HepG2 (cell line): ENCODE measurements around the gene TBC1D14. TPM values are rescaled to one million over a fixed set of nuclear protein-coding genes. Genes with fewer than 3 reads are reported as not detected.

Experiments used
- ATAC-seq: fragments of 200-7000 bp; cut with Tn5 transposase; 3 replicates; pipeline ENCODE4 v1.9.1; 2020; ENCODE audit warnings: mild to moderate bottlenecking, moderate library complexity
- BruUV-seq: library from RNA; stranded (reverse); fragments of 400-500 nt; replicated peaks from 2 replicates; lab custom pipeline; 2021; lab: Mats Ljungman, UMichigan
- CTCF ChIA-PET: fragments of 300-600 bp; formaldehyde crosslinking; extraction: SDS; loops from one replicate; lab custom pipeline; 2021; ENCODE audit warnings: low total read pairs, inconsistent platforms, low intra/inter-chr PET ratio; lab: Yijun Ruan, JAX
- POLR2A ChIA-PET: fragments of 350-600 bp; sonication (Branson Sonifier 250); formaldehyde crosslinking; loops from one replicate; lab custom pipeline; 2020; ENCODE audit warnings: antibody characterized with exemption, inconsistent platforms; lab: Yijun Ruan, JAX
- DNase-seq: peaks from one replicate; pipeline ENCODE4 v3.0.0-alpha.2; 2015; ENCODE audit warnings: low spot score
- FAIRE-seq: peaks from 3 replicates; lab custom pipeline; 2011; peaks lifted over from hg19 to GRCh38; lab: Jason Lieb, UNC
- H2AFZ ChIP-seq: one replicate; pipeline ENCODE4 v1.6.1; 2011; ENCODE audit warnings: low read length, inconsistent platforms
- H3K27ac ChIP-seq: fragments of 300-600 bp; 3 replicates; pipeline ENCODE4 v1.8.0; 2011; ENCODE audit warnings: mixed run types, mild to moderate bottlenecking, mixed read lengths, low read length, inconsistent platforms; ENCODE audit not compliant: insufficient read depth; ENCODE audit errors: extremely low read length
- H3K27me3 ChIP-seq, 2 experiments: fragments of 200-600 bp in 1 of 2; 2 replicates in 1 of 2; 3 replicates in 1 of 2; pipeline versions ENCODE4 v1.6.0 to v1.8.0; 2011; ENCODE audit warnings: low read length in 2 of 2, mild to moderate bottlenecking in 2 of 2, moderate library complexity in 2 of 2, inconsistent platforms in 1 of 2; ENCODE audit not compliant: insufficient read depth in 2 of 2, control insufficient read depth in 1 of 2
- H3K36me3 ChIP-seq, 2 experiments: fragments of 200-600 bp in 1 of 2; replicated peaks in 1 of 2; 2 replicates in 1 of 2; 3 replicates in 1 of 2; pipeline versions ENCODE4 v1.5.1 to v1.8.0; 2011; ENCODE audit warnings: low read length in 2 of 2, inconsistent platforms in 1 of 2; ENCODE audit not compliant: insufficient read depth in 2 of 2, control insufficient read depth in 1 of 2
- H3K4me1 ChIP-seq: 2 replicates; pipeline ENCODE4 v1.5.1; 2012; ENCODE audit warnings: low read length, inconsistent platforms; ENCODE audit not compliant: insufficient read depth
- H3K4me2 ChIP-seq: 2 replicates; pipeline ENCODE4 v1.6.0; 2011; ENCODE audit warnings: low read depth, low read length, inconsistent platforms
- H3K4me3 ChIP-seq, 3 experiments: fragments of 200-600 bp in 1 of 3; sonication (generic), shearing (Covaris generic) in 1 of 3; replicated peaks in 1 of 3; 2 replicates each; pipeline ENCODE4 v1.5.1; 2011 to 2016; ENCODE audit warnings: low read length in 3 of 3, inconsistent platforms in 2 of 3, low read depth in 2 of 3, mild to moderate bottlenecking in 2 of 3, control low read depth in 1 of 3, mixed read lengths in 1 of 3; ENCODE audit not compliant: insufficient read depth in 1 of 3
- H3K79me2 ChIP-seq: one replicate; pipeline ENCODE4 v1.6.1; 2011; ENCODE audit warnings: low read length, inconsistent platforms; ENCODE audit not compliant: insufficient read depth
- H3K9ac ChIP-seq: 2 replicates; pipeline ENCODE4 v1.6.0; 2011; ENCODE audit warnings: mild to moderate bottlenecking, low read depth, low read length, inconsistent platforms; ENCODE audit not compliant: insufficient read depth
- H3K9me3 ChIP-seq: 2 replicates; pipeline ENCODE4 v1.5.1; 2012; ENCODE audit warnings: mild to moderate bottlenecking, low read length
- H4K20me1 ChIP-seq: 2 replicates; pipeline ENCODE4 v1.6.0; 2011; ENCODE audit warnings: inconsistent platforms, mild to moderate bottlenecking, low read length, moderate library complexity; ENCODE audit not compliant: insufficient read depth
- SMC3 ChIP-seq: IDR thresholded peaks from 2 replicates; pipeline ENCODE4 v1.6.1; 2011; ENCODE audit warnings: low read length, improper control_type of control experiment
- STAG1 ChIP-seq: sonication (generic); formaldehyde crosslinking; IDR thresholded peaks from 2 replicates; pipeline ENCODE4 v1.4.0; 2020; ENCODE audit warnings: missing genetic modification reagents
- ZEB1 ChIP-seq: IDR thresholded peaks from 2 replicates; pipeline ENCODE4 v1.6.1; 2012; ENCODE audit warnings: mild to moderate bottlenecking, low read depth, inconsistent platforms; ENCODE audit not compliant: insufficient replicate concordance
- ZNF547 ChIP-seq: sonication (generic); formaldehyde crosslinking; IDR thresholded peaks from 2 replicates; pipeline ENCODE4 v1.5.1; 2020; ENCODE audit warnings: mild to moderate bottlenecking, missing genetic modification reagents
- WGBS: methylation state at CpG from one replicate; pipeline ENCODE4 v1.1.6; 2017; ENCODE audit warnings: low lambda C conversion rate; 5-methylcytosine and 5-hydroxymethylcytosine counted together
- in situ Hi-C: cut with HindIII; loops from 2 replicates; pipeline ENCODE4 v1.10.0; 2017; ENCODE audit warnings: low pct_unique_long_range_greater_than_20kb; ENCODE audit not compliant: extremely low pct_ligation_motif_present
- intact Hi-C: fragments of 100-400 bp; cut with micrococcal nuclease; formaldehyde crosslinking; loops from one replicate; pipeline ENCODE4 v1.10.0; 2022; ENCODE audit not compliant: unreplicated experiment
- polyA plus RNA-seq, 8 experiments: library from polyadenylated mRNA; depleted of rRNA in 3 of 8; stranded (reverse) in 7 of 8; unstranded in 1 of 8; fragments of >200 nt; fragmentation: Illumina TruSeq in 4 of 8; extraction: Trizol in 4 of 8; gene quantifications; 2 replicates each; pipeline versions ENCODE4 v1.2.1 to v1.2.3, GENCODE V29; 2011 to 2016; ENCODE audit warnings: low read depth in 4 of 8, missing spikeins in 1 of 8, mixed read lengths in 1 of 8; ENCODE audit not compliant: insufficient read depth in 1 of 8
- total RNA-seq, 5 experiments: library from RNA; depleted of rRNA; stranded (reverse); fragments of >200 nt; fragmentation: Illumina TruSeq; extraction: Trizol; gene quantifications; 2 replicates each; pipeline ENCODE4 v1.2.3, GENCODE V29; 2016; ENCODE audit warnings: low read depth in 1 of 5
- TF ChIP-seq, protein P1 (sequence below): sonication (generic); formaldehyde crosslinking; IDR thresholded peaks from 2 replicates; pipeline ENCODE4 v1.5.0; 2020; ENCODE audit warnings: mild to moderate bottlenecking, missing genetic modification reagents, moderate library complexity

The TBC1D14 gene
- total and polyA plus RNA-seq, 2 of the 13 experiments (the other 11 are each of a cell fraction or from before 2014, with no cell fraction given), result 29.5 to 46.5 TPM

DNA sequence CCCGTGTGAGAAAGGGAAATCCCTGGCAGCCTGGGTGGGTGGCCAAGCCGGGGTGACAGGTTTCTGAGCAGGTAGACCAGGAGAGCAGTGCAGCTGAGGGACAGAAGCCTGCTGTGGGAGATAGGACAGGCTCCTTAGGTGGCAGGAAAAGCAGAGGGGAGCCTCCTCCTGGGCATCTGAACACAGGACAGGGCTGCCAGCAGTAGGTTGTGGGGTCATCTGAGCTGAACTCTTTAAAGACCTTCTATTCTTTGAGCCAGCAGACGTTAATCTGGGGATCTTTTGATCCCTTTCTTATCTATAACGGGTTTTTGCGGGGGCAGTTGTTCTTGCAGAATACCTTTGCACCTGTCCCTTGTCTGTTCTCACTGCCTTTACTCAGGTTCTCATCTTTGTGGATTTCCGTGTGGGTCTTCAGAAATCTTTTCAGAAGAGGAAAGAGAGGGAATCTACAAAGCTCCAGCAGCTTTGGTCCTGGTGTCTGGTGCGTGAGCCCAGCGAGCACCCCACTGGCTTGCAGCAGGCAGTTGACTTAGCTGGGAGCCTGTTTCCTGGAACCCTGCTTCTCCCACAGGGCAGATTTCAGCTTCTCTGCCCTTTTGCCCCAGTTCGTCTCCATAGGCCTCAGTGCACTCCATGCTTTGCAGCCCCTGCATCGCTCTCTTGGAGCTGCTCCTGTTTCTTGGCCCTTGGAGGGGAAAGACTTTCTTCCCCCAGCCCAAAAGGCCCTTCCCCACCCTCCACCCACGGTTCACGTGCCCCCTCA lies 97.7 kb downstream of the TBC1D14 start:
- POLR2A ChIA-PET, result interaction anchor here (1.0 to 1.4 kb wide), 2 partner anchors 61 to 98 kb away, joined by 3 to 5 read pairs; partner anchors contain the start of genes GRPEL1 and TBC1D14
- WGBS, result 71% methylated on average over 10 of the region's 12 CpGs
- peak overlapping the region; percentile 10 for H3K27ac ChIP-seq
- H3K79me2 ChIP-seq, result peaks cover 5% of the 10 kb centered on the region
- no TSS peak for BruUV-seq
- no peak overlapping the region; the same call in 1 of the 2 replicates for H3K9ac ChIP-seq
- H3K4me1 ChIP-seq, result peaks cover 21% of the 10 kb centered on the region
- no peaks in the 10 kb centered on the region for H3K9me3 ChIP-seq
- CTCF ChIA-PET, result no interaction called here
- in situ Hi-C loops (no loop called here), intact Hi-C loops (no loop called here)
- DNase-seq (peak; percentile 20), FAIRE-seq (no peak), ATAC-seq (peak; percentile 89)
- H3K36me3 ChIP-seq, result peaks cover 21 to 67% of the 10 kb centered on the region in 2 experiments
- TF ChIP-seq, protein P1, sequence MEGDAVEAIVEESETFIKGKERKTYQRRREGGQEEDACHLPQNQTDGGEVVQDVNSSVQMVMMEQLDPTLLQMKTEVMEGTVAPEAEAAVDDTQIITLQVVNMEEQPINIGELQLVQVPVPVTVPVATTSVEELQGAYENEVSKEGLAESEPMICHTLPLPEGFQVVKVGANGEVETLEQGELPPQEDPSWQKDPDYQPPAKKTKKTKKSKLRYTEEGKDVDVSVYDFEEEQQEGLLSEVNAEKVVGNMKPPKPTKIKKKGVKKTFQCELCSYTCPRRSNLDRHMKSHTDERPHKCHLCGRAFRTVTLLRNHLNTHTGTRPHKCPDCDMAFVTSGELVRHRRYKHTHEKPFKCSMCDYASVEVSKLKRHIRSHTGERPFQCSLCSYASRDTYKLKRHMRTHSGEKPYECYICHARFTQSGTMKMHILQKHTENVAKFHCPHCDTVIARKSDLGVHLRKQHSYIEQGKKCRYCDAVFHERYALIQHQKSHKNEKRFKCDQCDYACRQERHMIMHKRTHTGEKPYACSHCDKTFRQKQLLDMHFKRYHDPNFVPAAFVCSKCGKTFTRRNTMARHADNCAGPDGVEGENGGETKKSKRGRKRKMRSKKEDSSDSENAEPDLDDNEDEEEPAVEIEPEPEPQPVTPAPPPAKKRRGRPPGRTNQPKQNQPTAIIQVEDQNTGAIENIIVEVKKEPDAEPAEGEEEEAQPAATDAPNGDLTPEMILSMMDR (CRISPR knock-in tag), result peak; percentile 48
- TF ChIP-seq SMC3 (peak; percentile 29; the same call in 1 of the 2 replicates), STAG1 (peak; percentile 40; the same call in 1 of the 2 replicates), ZNF547 (CRISPR knock-in tag) (no peak), ZEB1 (no peak)
- H3K4me2 ChIP-seq, result no peak overlapping the region
- no peak overlapping the region for H3K4me3 ChIP-seq
- no peaks in the 10 kb centered on the region for H3K27me3 ChIP-seq
- peaks cover 6% of the 10 kb centered on the region; the same call in 1 of the 2 replicates for H4K20me1 ChIP-seq
- no peak overlapping the region for H2AFZ ChIP-seq
